DND-41 (cell line): ENCODE measurements around the gene OR6C75.
"Not testable (repeated sequence)": the region's sequence is repeated elsewhere in the genome, so short reads cannot be mapped to it uniquely, and the experiment has no call there.

Experiments
- ATAC-seq: fragments of 200-7000 bp; cut with Tn5 transposase; 3 replicates; pipeline ENCODE4 v1.9.1; 2021; ENCODE audit warnings: low read depth; ENCODE audit not compliant: insufficient read depth
- DNase-seq: peaks from one replicate; pipeline ENCODE4 v3.0.0-alpha.2; 2020
- H2AFZ ChIP-seq: 2 replicates; pipeline ENCODE4 v1.6.0; 2012; ENCODE audit warnings: low read depth, low read length
- H3K27ac ChIP-seq: 2 replicates; pipeline ENCODE4 v1.5.1; 2012; ENCODE audit warnings: low read length, inconsistent platforms
- H3K27me3 ChIP-seq: fragments of 200-600 bp; sonication (generic); 2 replicates; pipeline ENCODE4 v1.6.0; 2012; ENCODE audit warnings: low read length, mild to moderate bottlenecking, inconsistent platforms; ENCODE audit not compliant: insufficient read depth, poor library complexity
- H3K36me3 ChIP-seq: 2 replicates; pipeline ENCODE4 v1.5.1; 2012; ENCODE audit warnings: low read length, inconsistent platforms; ENCODE audit not compliant: insufficient read depth
- H3K4me1 ChIP-seq: 2 replicates; pipeline ENCODE4 v1.5.1; 2012; ENCODE audit warnings: mild to moderate bottlenecking, low read length; ENCODE audit not compliant: insufficient read depth
- H3K4me2 ChIP-seq: 2 replicates; pipeline ENCODE4 v1.6.0; 2012; ENCODE audit warnings: mild to moderate bottlenecking, moderate library complexity, low read length, inconsistent platforms; ENCODE audit not compliant: insufficient read depth
- H3K4me3 ChIP-seq, 2 experiments: fragments of 200-600 bp in 1 of 2; shearing (Covaris generic) in 1 of 2; 2 replicates each; pipeline ENCODE4 v1.5.1; 2012 to 2016; ENCODE audit warnings: inconsistent platforms in 2 of 2, low read length in 2 of 2, mild to moderate bottlenecking in 2 of 2, low read depth in 1 of 2, moderate library complexity in 1 of 2
- H3K79me2 ChIP-seq: 2 replicates; pipeline ENCODE4 v1.6.0; 2012; ENCODE audit warnings: low read length, inconsistent platforms; ENCODE audit not compliant: insufficient read depth
- H3K9ac ChIP-seq: 2 replicates; pipeline ENCODE4 v1.6.0; 2012; ENCODE audit warnings: low read depth, mild to moderate bottlenecking, inconsistent platforms, low read length, moderate library complexity
- H3K9me3 ChIP-seq: 2 replicates; pipeline ENCODE4 v1.5.1; 2012; ENCODE audit warnings: low read length, moderate library complexity, mild to moderate bottlenecking, inconsistent platforms; ENCODE audit not compliant: insufficient read depth, severe bottlenecking
- H4K20me1 ChIP-seq: 2 replicates; pipeline ENCODE4 v1.6.0; 2012; ENCODE audit warnings: low read length; ENCODE audit not compliant: insufficient read depth
- CTCF ChIP-seq: IDR thresholded peaks from 2 replicates; pipeline ENCODE4 v1.5.1; 2012; ENCODE audit warnings: borderline replicate concordance, low read length, moderate library complexity, mild to moderate bottlenecking; ENCODE audit not compliant: poor library complexity, severe bottlenecking; ENCODE audit errors: extremely low read depth
- EZH2 ChIP-seq: IDR thresholded peaks from 3 replicates; pipeline ENCODE4 v1.6.1; 2012; ENCODE audit warnings: borderline replicate concordance, low read depth, mild to moderate bottlenecking, moderate library complexity, low read length, inconsistent platforms; ENCODE audit not compliant: severe bottlenecking

Gene OR6C75

DNA sequence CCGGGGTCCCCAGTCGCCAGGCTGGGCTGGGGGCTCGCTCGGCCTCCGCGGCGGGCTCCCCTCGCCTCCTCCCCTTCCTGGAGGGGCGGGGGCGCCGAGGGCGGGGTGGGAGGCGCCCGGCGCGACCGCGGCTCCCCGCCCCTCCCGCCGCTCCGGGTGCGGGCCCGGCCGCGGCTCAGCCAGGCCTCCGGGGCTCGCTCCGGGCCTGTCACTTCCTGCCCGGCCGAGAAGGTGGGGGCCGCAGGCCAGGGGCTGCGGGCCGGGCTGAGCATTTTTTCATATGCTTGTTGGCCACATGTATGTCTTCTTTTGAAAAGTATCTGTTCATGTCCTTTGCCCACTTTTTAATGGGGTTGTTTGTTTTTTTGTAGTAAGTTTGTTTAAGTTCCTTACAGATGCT lies 52.1 kb downstream of the OR6C75 start:
- not testable (repeated sequence) for DNase-seq, H3K27ac ChIP-seq, H3K36me3 ChIP-seq, H3K79me2 ChIP-seq, H4K20me1 ChIP-seq, H3K4me2 ChIP-seq, H3K9me3 ChIP-seq, H3K9ac ChIP-seq, H2AFZ ChIP-seq, H3K4me1 ChIP-seq, H3K4me3 ChIP-seq
- peaks cover 17% of the 10 kb centered on the region for H3K27me3 ChIP-seq
- peak; percentile 84 for ATAC-seq

- Histone ChIP-seq H3K4me3 (no peak overlapping the region), H3K79me2 (no peaks in the 10 kb centered on the region), H3K36me3 (no peaks in the 10 kb centered on the region), H3K27ac (no peak overlapping the region), H3K4me2 (no peak overlapping the region), H2AFZ (no peak overlapping the region), H4K20me1 (no peaks in the 10 kb centered on the region), H3K9ac (no peak overlapping the region), H3K9me3 (no peaks in the 10 kb centered on the region), H3K27me3 (peaks cover 17% of the 10 kb centered on the region), H3K4me1 (no peaks in the 10 kb centered on the region)
- ATAC-seq (no peak), DNase-seq (no peak)
- TF ChIP-seq CTCF = no peak
- no peak for TF ChIP-seq EZH2
Observed at GRCh38 chr12:55416961-55417360, 54.2 kb downstream of the OR6C75 start.
